Measurements from ENCODE around the gene IFNLR1. TPM values are rescaled to one million over a fixed set of nuclear protein-coding genes. Genes with fewer than 3 reads are reported as not detected.

The IFNLR1 gene
- total and polyA plus RNA-seq, 3 experiments from 2014 or later: 3.1 to 6.1 (median 5.4) TPM

DNA sequence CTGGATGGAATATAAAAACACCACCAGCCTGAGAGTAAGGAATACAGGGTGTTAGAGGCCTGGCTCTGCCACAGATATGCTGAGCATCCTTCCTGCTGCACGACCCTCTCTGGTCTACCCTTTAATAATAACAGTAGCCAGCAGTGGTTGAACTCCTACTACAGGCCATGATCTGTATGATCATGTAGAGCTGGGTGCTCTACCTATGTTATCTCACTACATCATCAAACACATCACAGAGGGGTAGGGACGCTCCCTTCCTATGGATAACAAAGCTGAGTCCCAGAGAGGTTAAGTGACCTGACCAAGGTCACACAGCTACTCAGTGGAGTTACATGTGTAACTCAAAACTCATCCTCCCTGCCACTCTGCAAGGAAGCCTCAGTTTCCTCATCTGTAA is 62.1 kb downstream of the IFNLR1 start:
- Histone ChIP-seq H3K4me1 (ENCODE audit: insufficient read depth, low read length) (no peaks in the 10 kb centered on the region), H3K9me3 (ENCODE audit: low read length) (no peaks in the 10 kb centered on the region), H3K27me3 (ENCODE audit: insufficient read depth, low read length, poor library complexity, severe bottlenecking) (peaks cover 4% of the 10 kb centered on the region), H3K27ac (ENCODE audit: low read depth, low read length) (no peak overlapping the region), H3K4me3 (ENCODE audit: low read length) (no peak overlapping the region), H3K36me3 (ENCODE audit: insufficient read depth, low read length) (no peaks in the 10 kb centered on the region)
- H3K36me3 Mint-ChIP-seq: peaks cover 0 to 3% (median 2%) of the 10 kb centered on the region in 3 donors
- peaks cover 1 to 7% (median 3%) of the 10 kb centered on the region in 5 donors for H3K9me3 Mint-ChIP-seq
- peaks cover 3 to 6% of the 10 kb centered on the region in 2 donors for H3K27me3 Mint-ChIP-seq
- CTCF ChIA-PET: no interaction called here
- H3K27ac Mint-ChIP-seq: no peak overlapping the region
- DNase-seq: no peak
- no peak overlapping the region for H3K4me3 Mint-ChIP-seq
- POLR2A ChIA-PET: no interaction called here
- H3K4me1 Mint-ChIP-seq: no peaks in the 10 kb centered on the region

- no peaks in the 10 kb centered on the region for H3K36me3 ChIP-seq (ENCODE audit: insufficient read depth, low read length)
- H3K4me3 Mint-ChIP-seq: no peak overlapping the region
- H3K9me3 ChIP-seq (ENCODE audit: low read length): no peaks in the 10 kb centered on the region
- no peak overlapping the region for H3K27ac ChIP-seq (ENCODE audit: low read depth, low read length)
- H3K27me3 ChIP-seq (ENCODE audit: insufficient read depth, low read length, poor library complexity, severe bottlenecking): peaks cover 7% of the 10 kb centered on the region
- ChIA-PET CTCF (no interaction called here), POLR2A (no interaction called here)
- H3K4me1 ChIP-seq (ENCODE audit: insufficient read depth, low read length): no peaks in the 10 kb centered on the region
- H3K27ac Mint-ChIP-seq: peak overlapping the region in 1 of 8 donors; percentile 79
- H3K27me3 Mint-ChIP-seq: peaks cover 4 to 15% of the 10 kb centered on the region in 2 donors
- H3K4me1 Mint-ChIP-seq: no peaks in the 10 kb centered on the region
- H3K4me3 ChIP-seq (ENCODE audit: low read length): no peak overlapping the region
- H3K36me3 Mint-ChIP-seq: no peaks in the 10 kb centered on the region
- DNase-seq: no peak
- no peaks in the 10 kb centered on the region for H3K9me3 Mint-ChIP-seq
Measured at GRCh38 chr1:24123611-24124010, 63.5 kb downstream of the IFNLR1 start.

DNA sequence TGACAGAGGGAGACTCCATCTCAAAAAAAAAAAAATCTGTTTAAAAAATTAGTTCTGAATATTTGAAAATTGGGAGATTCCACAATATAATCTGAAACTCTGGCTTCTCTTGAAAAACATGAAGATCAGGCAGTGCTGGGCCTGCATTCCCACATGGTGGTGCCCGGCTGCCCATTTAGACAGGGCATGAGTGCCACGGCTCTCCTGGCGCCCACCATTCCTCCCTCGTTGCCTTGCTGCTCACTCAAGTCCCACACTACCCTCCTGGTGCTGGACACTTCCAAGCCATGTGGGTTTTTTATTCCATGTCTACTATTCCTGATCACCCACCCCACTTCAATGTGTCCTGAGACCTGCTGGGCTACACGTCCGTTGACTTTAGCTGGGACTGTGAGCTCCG is 64.3 kb downstream of the IFNLR1 start:
- Mint-ChIP-seq H3K4me1 (no peaks in the 10 kb centered on the region), H3K27ac (peak overlapping the region in 1 of 8 donors; percentile 34), H3K9me3 (no peaks in the 10 kb centered on the region), H3K4me3 (no peak overlapping the region), H3K36me3 (no peaks in the 10 kb centered on the region), H3K27me3 (peaks cover 11 to 20% of the 10 kb centered on the region in 2 donors)
- no peak for DNase-seq
- ChIA-PET POLR2A (no interaction called here), CTCF (no interaction called here)
- H3K27ac ChIP-seq (ENCODE audit: low read depth, low read length): no peak overlapping the region
- no peaks in the 10 kb centered on the region for H3K9me3 ChIP-seq (ENCODE audit: low read length)
- H3K36me3 ChIP-seq (ENCODE audit: insufficient read depth, low read length): no peaks in the 10 kb centered on the region
- H3K4me1 ChIP-seq (ENCODE audit: insufficient read depth, low read length): no peaks in the 10 kb centered on the region
- H3K4me3 ChIP-seq (ENCODE audit: low read length): no peak overlapping the region
- peaks cover 7% of the 10 kb centered on the region for H3K27me3 ChIP-seq (ENCODE audit: insufficient read depth, low read length, poor library complexity, severe bottlenecking)

DNA sequence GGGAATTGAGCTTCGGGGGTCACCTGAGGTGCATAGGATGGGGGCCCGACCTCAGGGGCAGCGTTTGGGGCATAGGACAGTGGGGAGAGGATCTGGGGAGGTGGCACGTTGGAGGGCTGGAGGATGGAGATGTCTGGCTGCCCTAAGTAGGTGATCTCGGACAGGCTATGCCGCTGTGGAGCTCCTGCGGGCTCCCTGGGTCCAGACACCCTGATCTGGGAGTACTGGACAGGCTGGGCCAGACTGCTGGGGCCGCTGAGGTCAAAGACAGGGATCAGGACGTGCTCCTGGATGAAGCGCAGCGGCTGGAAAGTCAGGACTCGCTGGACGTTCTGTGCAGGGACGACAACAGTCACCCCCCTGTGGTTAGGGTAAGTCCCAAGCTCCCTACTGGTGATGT is 65.7 kb downstream of the IFNLR1 start:
- Mint-ChIP-seq H3K27me3 (peaks cover 13 to 31% of the 10 kb centered on the region in 2 donors), H3K4me3 (no peak overlapping the region), H3K27ac (no peak overlapping the region), H3K4me1 (no peaks in the 10 kb centered on the region), H3K36me3 (no peaks in the 10 kb centered on the region), H3K9me3 (no peaks in the 10 kb centered on the region)
- Histone ChIP-seq H3K9me3 (ENCODE audit: low read length) (no peaks in the 10 kb centered on the region), H3K27me3 (ENCODE audit: insufficient read depth, low read length, poor library complexity, severe bottlenecking) (peaks cover 7% of the 10 kb centered on the region), H3K4me1 (ENCODE audit: insufficient read depth, low read length) (no peaks in the 10 kb centered on the region), H3K27ac (ENCODE audit: low read depth, low read length) (no peak overlapping the region), H3K4me3 (ENCODE audit: low read length) (no peak overlapping the region), H3K36me3 (ENCODE audit: insufficient read depth, low read length) (no peaks in the 10 kb centered on the region)
- ChIA-PET CTCF (interaction anchor here (1.1 kb wide), 1 partner anchor 31 kb away, joined by 3 read pairs; no protein-coding TSS in a partner anchor), POLR2A (no interaction called here)
- DNase-seq: no peak

GRCh38 chr1:24120965-24121364 is 66.1 kb downstream of the IFNLR1 start:
- H3K36me3 Mint-ChIP-seq: no peaks in the 10 kb centered on the region
- ChIA-PET CTCF (no interaction called here), POLR2A (no interaction called here)
- no peak overlapping the region for H3K27ac ChIP-seq (ENCODE audit: low read depth, low read length)
- H3K4me3 ChIP-seq (ENCODE audit: low read length): no peak overlapping the region
- H3K4me1 Mint-ChIP-seq: no peaks in the 10 kb centered on the region
- DNase-seq: no peak
- no peak overlapping the region for H3K27ac Mint-ChIP-seq
- no peaks in the 10 kb centered on the region for H3K36me3 ChIP-seq (ENCODE audit: insufficient read depth, low read length)
- H3K9me3 ChIP-seq (ENCODE audit: low read length): no peaks in the 10 kb centered on the region
- H3K4me3 Mint-ChIP-seq: no peak overlapping the region
- H3K27me3 Mint-ChIP-seq: peaks cover 13 to 36% of the 10 kb centered on the region in 2 donors
- no peaks in the 10 kb centered on the region for H3K4me1 ChIP-seq (ENCODE audit: insufficient read depth, low read length)
- H3K27me3 ChIP-seq (ENCODE audit: insufficient read depth, low read length, poor library complexity, severe bottlenecking): peaks cover 9% of the 10 kb centered on the region
- H3K9me3 Mint-ChIP-seq: no peaks in the 10 kb centered on the region

DNA sequence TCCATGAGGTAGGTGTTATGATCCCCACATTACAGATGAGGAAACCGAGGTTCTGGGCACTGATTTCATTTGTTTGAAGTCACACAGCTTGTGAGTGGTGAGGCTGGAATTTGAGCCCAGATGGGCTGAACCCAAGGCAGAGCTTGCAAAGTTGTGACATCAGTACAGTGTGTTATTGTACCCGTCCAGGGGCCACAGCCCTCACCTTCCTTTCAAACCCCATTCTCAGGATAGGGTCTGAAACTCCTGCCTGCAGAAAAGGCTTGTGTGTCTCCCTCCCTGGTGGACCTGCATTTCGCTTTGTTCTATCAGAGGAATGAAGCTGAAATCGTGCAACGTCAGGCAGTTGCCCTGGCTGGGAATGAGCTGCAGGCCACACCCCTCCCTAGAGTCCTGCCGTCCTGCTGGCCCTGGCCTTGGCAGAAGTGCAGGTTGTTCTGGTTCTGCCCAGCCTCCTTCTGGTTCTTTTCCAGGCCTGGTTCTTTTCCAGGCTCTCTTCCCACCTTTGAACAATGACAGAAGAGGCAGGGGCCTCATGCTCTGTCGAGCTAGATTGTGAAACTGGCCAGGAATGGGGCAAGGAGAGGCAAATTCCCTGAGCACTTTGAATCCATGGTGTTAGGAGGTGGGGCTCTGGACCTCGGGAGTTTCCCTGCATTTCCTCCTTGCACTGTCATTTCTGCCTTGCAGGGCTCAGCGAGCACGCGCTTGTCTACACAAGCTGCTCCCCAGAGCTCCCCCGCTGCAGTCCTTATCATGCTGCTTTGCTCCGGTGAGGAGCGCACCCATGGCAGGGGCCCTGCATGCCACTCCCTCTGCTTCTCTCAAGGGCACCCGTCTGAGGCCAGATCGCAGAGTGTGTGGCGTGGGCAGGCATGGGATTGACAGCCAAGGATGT is 67.0 kb downstream of the IFNLR1 start:
- ChIA-PET POLR2A (no interaction called here), CTCF (no interaction called here)
- no peaks in the 10 kb centered on the region for H3K9me3 ChIP-seq (ENCODE audit: low read length)
- Mint-ChIP-seq H3K36me3 (no peaks in the 10 kb centered on the region), H3K4me3 (no peak overlapping the region), H3K27me3 (peaks cover 19 to 40% of the 10 kb centered on the region in 2 donors), H3K9me3 (no peaks in the 10 kb centered on the region), H3K4me1 (no peaks in the 10 kb centered on the region), H3K27ac (no peak overlapping the region)
- no peak overlapping the region for H3K27ac ChIP-seq (ENCODE audit: low read depth, low read length)
- H3K4me3 ChIP-seq (ENCODE audit: low read length): no peak overlapping the region
- no peaks in the 10 kb centered on the region for H3K4me1 ChIP-seq (ENCODE audit: insufficient read depth, low read length)
- no peaks in the 10 kb centered on the region for H3K36me3 ChIP-seq (ENCODE audit: insufficient read depth, low read length)
- peaks cover 11% of the 10 kb centered on the region for H3K27me3 ChIP-seq (ENCODE audit: insufficient read depth, low read length, poor library complexity, severe bottlenecking)
- no peak for DNase-seq

DNA sequence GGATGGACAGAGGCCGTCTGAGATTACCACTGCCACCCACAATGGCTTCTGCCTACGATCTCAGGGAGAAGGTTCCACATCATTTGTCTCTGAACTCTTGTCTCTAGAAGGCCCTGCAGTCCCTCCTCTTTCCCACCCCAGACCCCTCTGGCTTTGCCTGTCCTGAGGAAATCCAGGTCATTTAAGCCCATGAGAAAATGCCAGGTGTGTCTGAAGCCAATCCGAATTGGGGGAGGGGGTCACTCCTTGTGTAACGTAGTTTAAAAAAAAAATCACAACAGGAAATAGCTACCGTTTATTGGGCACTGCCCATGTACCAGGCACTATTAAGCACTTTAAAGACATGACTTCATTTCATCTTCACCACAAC is 67.6 kb downstream of the IFNLR1 start:
- CTCF ChIA-PET: no interaction called here
- H3K9me3 ChIP-seq (ENCODE audit: low read length): no peaks in the 10 kb centered on the region
- no peaks in the 10 kb centered on the region for H3K4me1 ChIP-seq (ENCODE audit: insufficient read depth, low read length)
- Mint-ChIP-seq H3K36me3 (no peaks in the 10 kb centered on the region), H3K27ac (no peak overlapping the region), H3K4me3 (no peak overlapping the region), H3K4me1 (no peaks in the 10 kb centered on the region), H3K9me3 (no peaks in the 10 kb centered on the region), H3K27me3 (peaks cover 19 to 44% of the 10 kb centered on the region in 2 donors)
- no peak overlapping the region for H3K27ac ChIP-seq (ENCODE audit: low read depth, low read length)
- peaks cover 11% of the 10 kb centered on the region for H3K27me3 ChIP-seq (ENCODE audit: insufficient read depth, low read length, poor library complexity, severe bottlenecking)
- POLR2A ChIA-PET: no interaction called here
- DNase-seq: no peak
- no peaks in the 10 kb centered on the region for H3K36me3 ChIP-seq (ENCODE audit: insufficient read depth, low read length)
- H3K4me3 ChIP-seq (ENCODE audit: low read length): no peak overlapping the region

GRCh38 chr1:24118410-24119242 is 68.5 kb downstream of the IFNLR1 start:
- Histone ChIP-seq H3K4me1 (ENCODE audit: insufficient read depth, low read length) (no peaks in the 10 kb centered on the region), H3K9me3 (ENCODE audit: low read length) (no peaks in the 10 kb centered on the region), H3K36me3 (ENCODE audit: insufficient read depth, low read length) (no peaks in the 10 kb centered on the region), H3K27me3 (ENCODE audit: insufficient read depth, low read length, poor library complexity, severe bottlenecking) (peaks cover 11% of the 10 kb centered on the region), H3K4me3 (ENCODE audit: low read length) (no peak overlapping the region), H3K27ac (ENCODE audit: low read depth, low read length) (no peak overlapping the region)
- no peak for DNase-seq
- peaks cover 22 to 49% of the 10 kb centered on the region in 2 donors for H3K27me3 Mint-ChIP-seq
- H3K4me1 Mint-ChIP-seq: no peaks in the 10 kb centered on the region
- CTCF ChIA-PET: no interaction called here
- POLR2A ChIA-PET: no interaction called here
- no peak overlapping the region for H3K4me3 Mint-ChIP-seq
- H3K36me3 Mint-ChIP-seq: no peaks in the 10 kb centered on the region
- no peak overlapping the region for H3K27ac Mint-ChIP-seq
- no peaks in the 10 kb centered on the region for H3K9me3 Mint-ChIP-seq
